Measurements from ENCODE around the gene SELENOK.

GRCh38 chr3:53836084-53836872 is 55.4 kb downstream of the SELENOK start:
- TF ChIP-seq, protein P1, sequence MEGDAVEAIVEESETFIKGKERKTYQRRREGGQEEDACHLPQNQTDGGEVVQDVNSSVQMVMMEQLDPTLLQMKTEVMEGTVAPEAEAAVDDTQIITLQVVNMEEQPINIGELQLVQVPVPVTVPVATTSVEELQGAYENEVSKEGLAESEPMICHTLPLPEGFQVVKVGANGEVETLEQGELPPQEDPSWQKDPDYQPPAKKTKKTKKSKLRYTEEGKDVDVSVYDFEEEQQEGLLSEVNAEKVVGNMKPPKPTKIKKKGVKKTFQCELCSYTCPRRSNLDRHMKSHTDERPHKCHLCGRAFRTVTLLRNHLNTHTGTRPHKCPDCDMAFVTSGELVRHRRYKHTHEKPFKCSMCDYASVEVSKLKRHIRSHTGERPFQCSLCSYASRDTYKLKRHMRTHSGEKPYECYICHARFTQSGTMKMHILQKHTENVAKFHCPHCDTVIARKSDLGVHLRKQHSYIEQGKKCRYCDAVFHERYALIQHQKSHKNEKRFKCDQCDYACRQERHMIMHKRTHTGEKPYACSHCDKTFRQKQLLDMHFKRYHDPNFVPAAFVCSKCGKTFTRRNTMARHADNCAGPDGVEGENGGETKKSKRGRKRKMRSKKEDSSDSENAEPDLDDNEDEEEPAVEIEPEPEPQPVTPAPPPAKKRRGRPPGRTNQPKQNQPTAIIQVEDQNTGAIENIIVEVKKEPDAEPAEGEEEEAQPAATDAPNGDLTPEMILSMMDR (IDR thresholded peaks at IDR 0.05) = no peak
- TF ChIP-seq POLR2A (IDR thresholded peaks at IDR 0.05) (no peak), POLR2AphosphoS5 (IDR thresholded peaks at IDR 0.05; ENCODE audit: insufficient read depth in 1 of 2, low read depth in 1 of 2) (no peak)
